ENCODE measurements around the gene MIEN1. TPM values are rescaled to one million over a fixed set of nuclear protein-coding genes. Genes with fewer than 3 reads are reported as not detected.

MIEN1 gene
- total and polyA plus RNA-seq, 2 of the 13 experiments (the other 11 are each of a cell fraction or from before 2014, with no cell fraction given), result 40.6 to 56.6 TPM

GRCh38 chr17:39730095-39730921 is at the start of gene MIEN1 (continued):
- TF ChIP-seq AHDC1 (CRISPR knock-in tag; IDR thresholded peaks at IDR 0.05; ENCODE audit: borderline replicate concordance) (peak; percentile 57; the same call in 1 of the 2 replicates), RFXANK (CRISPR knock-in tag; IDR thresholded peaks at IDR 0.05) (0 out of 2 replicates have a peak, but pooled peaks have one; percentile 54), NR2F1 (CRISPR knock-in tag; IDR thresholded peaks at IDR 0.05) (peak; percentile 68 to 93; a peak in 3 of 4 replicates), NCOA1 (CRISPR knock-in tag; IDR thresholded peaks at IDR 0.05) (peak; percentile 85; the same call in 1 of the 2 replicates), ZNF343 (CRISPR knock-in tag; IDR thresholded peaks at IDR 0.05) (peak; percentile 84; the same call in 1 of the 2 replicates), GATAD1 (CRISPR knock-in tag; IDR thresholded peaks at IDR 0.05) (peak; percentile 86), ZNF619 (CRISPR knock-in tag; IDR thresholded peaks at IDR 0.05) (no peak; the same call in 1 of the 2 replicates), KAT2B (IDR thresholded peaks at IDR 0.05; ENCODE audit: borderline replicate concordance, low read depth, low read length) (no peak), MTA1 (CRISPR knock-in tag; IDR thresholded peaks at IDR 0.05; ENCODE audit: borderline replicate concordance) (peak; percentile 90), FOXA1 (IDR thresholded peaks at IDR 0.05) (no peak), FOXA1 (CRISPR knock-in tag; IDR thresholded peaks at IDR 0.05) (peak; percentile 40), ZFP41 (CRISPR knock-in tag; IDR thresholded peaks at IDR 0.05; ENCODE audit: borderline replicate concordance) (no peak)
- TF ChIP-seq, protein P1, sequence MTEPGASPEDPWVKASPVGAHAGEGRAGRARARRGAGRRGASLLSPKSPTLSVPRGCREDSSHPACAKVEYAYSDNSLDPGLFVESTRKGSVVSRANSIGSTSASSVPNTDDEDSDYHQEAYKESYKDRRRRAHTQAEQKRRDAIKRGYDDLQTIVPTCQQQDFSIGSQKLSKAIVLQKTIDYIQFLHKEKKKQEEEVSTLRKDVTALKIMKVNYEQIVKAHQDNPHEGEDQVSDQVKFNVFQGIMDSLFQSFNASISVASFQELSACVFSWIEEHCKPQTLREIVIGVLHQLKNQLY (CRISPR knock-in tag; IDR thresholded peaks at IDR 0.05), result peak; percentile 90
- TF ChIP-seq, protein P2, sequence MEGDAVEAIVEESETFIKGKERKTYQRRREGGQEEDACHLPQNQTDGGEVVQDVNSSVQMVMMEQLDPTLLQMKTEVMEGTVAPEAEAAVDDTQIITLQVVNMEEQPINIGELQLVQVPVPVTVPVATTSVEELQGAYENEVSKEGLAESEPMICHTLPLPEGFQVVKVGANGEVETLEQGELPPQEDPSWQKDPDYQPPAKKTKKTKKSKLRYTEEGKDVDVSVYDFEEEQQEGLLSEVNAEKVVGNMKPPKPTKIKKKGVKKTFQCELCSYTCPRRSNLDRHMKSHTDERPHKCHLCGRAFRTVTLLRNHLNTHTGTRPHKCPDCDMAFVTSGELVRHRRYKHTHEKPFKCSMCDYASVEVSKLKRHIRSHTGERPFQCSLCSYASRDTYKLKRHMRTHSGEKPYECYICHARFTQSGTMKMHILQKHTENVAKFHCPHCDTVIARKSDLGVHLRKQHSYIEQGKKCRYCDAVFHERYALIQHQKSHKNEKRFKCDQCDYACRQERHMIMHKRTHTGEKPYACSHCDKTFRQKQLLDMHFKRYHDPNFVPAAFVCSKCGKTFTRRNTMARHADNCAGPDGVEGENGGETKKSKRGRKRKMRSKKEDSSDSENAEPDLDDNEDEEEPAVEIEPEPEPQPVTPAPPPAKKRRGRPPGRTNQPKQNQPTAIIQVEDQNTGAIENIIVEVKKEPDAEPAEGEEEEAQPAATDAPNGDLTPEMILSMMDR (CRISPR knock-in tag; IDR thresholded peaks at IDR 0.05), result peak; percentile 93
- TF ChIP-seq, protein P3, sequence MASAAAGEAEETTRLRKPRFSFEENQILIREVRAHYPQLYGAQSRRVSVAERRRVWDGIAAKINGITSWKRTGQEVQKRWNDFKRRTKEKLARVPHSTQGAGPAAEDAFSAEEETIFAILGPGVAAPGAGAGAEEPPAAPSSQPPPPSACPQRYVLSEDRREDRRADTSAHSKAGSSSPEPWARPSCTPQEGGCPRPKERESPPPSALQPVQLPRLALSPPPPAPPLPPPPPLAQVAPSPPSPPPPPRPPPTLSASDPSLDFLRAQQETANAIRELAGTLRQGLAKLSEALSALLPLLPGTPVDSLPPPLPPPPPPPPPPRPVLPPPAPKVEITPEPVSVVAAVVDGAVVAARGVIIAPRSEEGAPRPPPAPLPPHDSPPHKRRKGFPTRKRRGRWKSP (CRISPR knock-in tag; IDR thresholded peaks at IDR 0.05), result no peak; the same call in none of the 2 replicates
- TF ChIP-seq, protein P4, sequence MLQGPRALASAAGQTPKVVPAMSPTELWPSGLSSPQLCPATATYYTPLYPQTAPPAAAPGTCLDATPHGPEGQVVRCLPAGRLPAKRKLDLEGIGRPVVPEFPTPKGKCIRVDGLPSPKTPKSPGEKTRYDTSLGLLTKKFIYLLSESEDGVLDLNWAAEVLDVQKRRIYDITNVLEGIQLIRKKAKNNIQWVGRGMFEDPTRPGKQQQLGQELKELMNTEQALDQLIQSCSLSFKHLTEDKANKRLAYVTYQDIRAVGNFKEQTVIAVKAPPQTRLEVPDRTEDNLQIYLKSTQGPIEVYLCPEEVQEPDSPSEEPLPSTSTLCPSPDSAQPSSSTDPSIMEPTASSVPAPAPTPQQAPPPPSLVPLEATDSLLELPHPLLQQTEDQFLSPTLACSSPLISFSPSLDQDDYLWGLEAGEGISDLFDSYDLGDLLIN (CRISPR knock-in tag; IDR thresholded peaks at IDR 0.05; ENCODE audit: borderline replicate concordance), result no peak
- TF ChIP-seq, protein P5, sequence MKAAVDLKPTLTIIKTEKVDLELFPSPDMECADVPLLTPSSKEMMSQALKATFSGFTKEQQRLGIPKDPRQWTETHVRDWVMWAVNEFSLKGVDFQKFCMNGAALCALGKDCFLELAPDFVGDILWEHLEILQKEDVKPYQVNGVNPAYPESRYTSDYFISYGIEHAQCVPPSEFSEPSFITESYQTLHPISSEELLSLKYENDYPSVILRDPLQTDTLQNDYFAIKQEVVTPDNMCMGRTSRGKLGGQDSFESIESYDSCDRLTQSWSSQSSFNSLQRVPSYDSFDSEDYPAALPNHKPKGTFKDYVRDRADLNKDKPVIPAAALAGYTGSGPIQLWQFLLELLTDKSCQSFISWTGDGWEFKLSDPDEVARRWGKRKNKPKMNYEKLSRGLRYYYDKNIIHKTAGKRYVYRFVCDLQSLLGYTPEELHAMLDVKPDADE (CRISPR knock-in tag; IDR thresholded peaks at IDR 0.05), result no peak

All from HepG2 (cell line).